Coronary artery (tissue), 2 donors: ENCODE results near the gene TMEM154.

Experiments
- DNase-seq: peaks from one replicate; pipeline ENCODE4 v3.0.0-alpha.2; 2017; ENCODE audit warnings: low spot score
- H3K27ac ChIP-seq, 2 donors: fragments of 200-600 bp; sonication (generic); one replicate each; pipeline ENCODE4 v1.5.1; 2016 to 2019
- H3K4me3 ChIP-seq: fragments of 200-600 bp; sonication (generic); 2 replicates; pipeline ENCODE4 v1.5.1; 2016; ENCODE audit warnings: mild to moderate bottlenecking, moderate library complexity
- CTCF ChIP-seq: fragments of 200-600 bp; sonication (generic); IDR thresholded peaks from one replicate; pipeline ENCODE4 v1.5.1; 2019; ENCODE audit warnings: antibody characterized with exemption

The TMEM154 gene

GRCh38 chr4:152618971-152619370 lies 60.8 kb downstream of the TMEM154 start:
- H3K4me3 ChIP-seq, result no peak overlapping the region
- no peak for DNase-seq
- no peak overlapping the region for H3K27ac ChIP-seq
- no peak for TF ChIP-seq CTCF

GRCh38 chr4:152616804-152617203 lies 63.0 kb downstream of the TMEM154 start:
- Histone ChIP-seq H3K4me3 (no peak overlapping the region), H3K27ac (no peak overlapping the region)
- DNase-seq, result no peak
- no peak for TF ChIP-seq CTCF

- Histone ChIP-seq H3K4me3 (no peak overlapping the region), H3K27ac (no peak overlapping the region)
- no peak for DNase-seq
- TF ChIP-seq CTCF, result no peak
These were observed 65.7 kb downstream of the TMEM154 start for GRCh38 chr4:152613841-152614721.

- no peak overlapping the region for H3K4me3 ChIP-seq
- no peak for TF ChIP-seq CTCF
- H3K27ac ChIP-seq, result no peak overlapping the region
- no peak for DNase-seq
These were observed 66.4 kb downstream of the TMEM154 start for GRCh38 chr4:152613351-152613750.

GRCh38 chr4:152610131-152610530 lies 69.7 kb downstream of the TMEM154 start:
- TF ChIP-seq CTCF, result no peak
- no peak overlapping the region for H3K4me3 ChIP-seq
- H3K27ac ChIP-seq, result no peak overlapping the region
- DNase-seq, result no peak

GRCh38 chr4:152609481-152609880 lies 70.3 kb downstream of the TMEM154 start:
- H3K4me3 ChIP-seq, result no peak overlapping the region
- no peak for TF ChIP-seq CTCF
- no peak overlapping the region for H3K27ac ChIP-seq
- no peak for DNase-seq

GRCh38 chr4:152607178-152607577 lies 72.6 kb downstream of the TMEM154 start:
- TF ChIP-seq CTCF, result no peak
- H3K27ac ChIP-seq, result no peak overlapping the region
- no peak for DNase-seq
- H3K4me3 ChIP-seq, result no peak overlapping the region
